ENCODE data around the gene TRIM36.

- TF ChIP-seq USF2 (IDR thresholded peaks at IDR 0.05; ENCODE audit: borderline replicate concordance, low read depth, low read length) (no peak), JUND (IDR thresholded peaks at IDR 0.05) (no peak), CTCF (IDR thresholded peaks at IDR 0.05) (no peak), GATA2 (CRISPR knock-in tag; IDR thresholded peaks at IDR 0.05) (no peak), EP300 (IDR thresholded peaks at IDR 0.05; ENCODE audit: borderline replicate concordance in 1 of 2, low read depth in 1 of 2, low read length in 1 of 2) (no peak), POLR2AphosphoS5 (IDR thresholded peaks at IDR 0.05; ENCODE audit: low read depth, low read length) (no peak), FOSL2 (IDR thresholded peaks at IDR 0.05; ENCODE audit: borderline replicate concordance, low read depth) (no peak)
Measured at GRCh38 chr5:115087951-115088350, 81.8 kb downstream of the TRIM36 start.
